SK-N-MC (cell line): ENCODE measurements around the gene KRTAP20-3.

Experiments
- DNase-seq: peaks from one replicate; pipeline ENCODE4 v3.0.0-alpha.2; 2011; ENCODE audit warnings: low read depth, low spot score
- H3K27ac ChIP-seq: fragments of 200-600 bp; sonication (generic); 2 replicates; pipeline ENCODE4 v1.5.1; 2016; ENCODE audit warnings: mixed run types
- H3K36me3 ChIP-seq: fragments of 200-600 bp; sonication (generic); 2 replicates; pipeline ENCODE4 v1.6.1; 2017; ENCODE audit warnings: antibody characterized with exemption, low read length, mixed read lengths; ENCODE audit not compliant: insufficient read depth
- H3K4me3 ChIP-seq: fragments of 200-600 bp; sonication (generic); 2 replicates; pipeline ENCODE4 v1.5.1; 2016
- H3K9ac ChIP-seq: fragments of 200-600 bp; sonication (generic); 2 replicates; pipeline ENCODE4 v1.8.0; 2017; ENCODE audit warnings: mixed run types, mixed read lengths; ENCODE audit not compliant: insufficient read length
- H3K9me3 ChIP-seq: fragments of 200-600 bp; sonication (generic); 2 replicates; pipeline ENCODE4 v1.6.1; 2017; ENCODE audit warnings: low read depth, mild to moderate bottlenecking, antibody characterized with exemption, low read length, moderate library complexity, mixed read lengths
- EZH2 ChIP-seq: fragments of 200-600 bp; sonication (generic); IDR thresholded peaks from one replicate; pipeline ENCODE4 v1.6.1; 2017; ENCODE audit warnings: antibody characterized with exemption
- FOXP2 ChIP-seq: optimal IDR thresholded peaks from 2 replicates; pipeline ENCODE3; 2011; ENCODE audit warnings: mild to moderate bottlenecking, moderate library complexity; ENCODE audit not compliant: insufficient read depth; ENCODE audit errors: extremely low read length, control extremely low read depth
- POLR2AphosphoS5 ChIP-seq: IDR thresholded peaks from 2 replicates; pipeline ENCODE4 v1.6.1; 2012; ENCODE audit warnings: mild to moderate bottlenecking, low read depth, low read length, borderline replicate concordance

The KRTAP20-3 gene

GRCh38 chr21:30623362-30623761, 19.3 kb upstream of the KRTAP20-3 start:
- Histone ChIP-seq H3K4me3 (no peak overlapping the region), H3K36me3 (no peaks in the 10 kb centered on the region), H3K9me3 (no peaks in the 10 kb centered on the region), H3K9ac (no peak overlapping the region), H3K27ac (no peak overlapping the region)
- TF ChIP-seq FOXP2 = no peak
- TF ChIP-seq POLR2AphosphoS5 = no peak
- TF ChIP-seq EZH2 = no peak
- DNase-seq = no peak

GRCh38 chr21:30625449-30626165, 17.1 kb upstream of the KRTAP20-3 start:
- no peak overlapping the region for H3K4me3 ChIP-seq
- no peak overlapping the region for H3K9ac ChIP-seq
- TF ChIP-seq EZH2 (no peak), FOXP2 (no peak)
- no peaks in the 10 kb centered on the region for H3K9me3 ChIP-seq
- DNase-seq = no peak
- H3K36me3 ChIP-seq = no peaks in the 10 kb centered on the region
- H3K27ac ChIP-seq = no peak overlapping the region

- H3K9ac ChIP-seq = no peak overlapping the region
- no peak for DNase-seq
Observed at GRCh38 chr21:30628109-30628508, 14.6 kb upstream of the KRTAP20-3 start.

GRCh38 chr21:30629200-30629599, 13.5 kb upstream of the KRTAP20-3 start:
- TF ChIP-seq FOXP2 (no peak), EZH2 (no peak), POLR2AphosphoS5 (no peak)
- H3K9me3 ChIP-seq = no peaks in the 10 kb centered on the region
- H3K27ac ChIP-seq = no peak overlapping the region
- no peak overlapping the region for H3K4me3 ChIP-seq
- DNase-seq = no peak
- H3K9ac ChIP-seq = no peak overlapping the region
- no peaks in the 10 kb centered on the region for H3K36me3 ChIP-seq

More at GRCh38 chr21:30628109-30628508, 14.6 kb upstream of the KRTAP20-3 start:
- Histone ChIP-seq H3K36me3 (no peaks in the 10 kb centered on the region), H3K9me3 (no peaks in the 10 kb centered on the region), H3K27ac (no peak overlapping the region), H3K4me3 (no peak overlapping the region)
- TF ChIP-seq POLR2AphosphoS5 (no peak), EZH2 (no peak)

GRCh38 chr21:30634906-30635305, 7.8 kb upstream of the KRTAP20-3 start, which contains the start of gene KRTAP20-2:
KRTAP20-2 (plus strand) TSS chr21:30635206; CDS start chr21:30635264, 58 bp downstream.
- TF ChIP-seq FOXP2 = no peak
- TF ChIP-seq EZH2 = no peak
- no peak for TF ChIP-seq POLR2AphosphoS5
- Histone ChIP-seq H3K9ac (no peak within 1 kb of the TSS), H3K36me3 (no peaks in the 10 kb centered on the region), H3K27ac (no peak within 1 kb of the TSS), H3K4me3 (no peak within 1 kb of the TSS), H3K9me3 (no peaks in the 10 kb centered on the region)
- DNase-seq = no peak

GRCh38 chr21:30638686-30639085, 4.0 kb upstream of the KRTAP20-3 start:
- Histone ChIP-seq H3K9ac (no peak overlapping the region), H3K4me3 (no peak overlapping the region), H3K36me3 (no peaks in the 10 kb centered on the region), H3K9me3 (no peaks in the 10 kb centered on the region), H3K27ac (no peak overlapping the region)
- TF ChIP-seq EZH2 = no peak
- no peak for TF ChIP-seq FOXP2
- TF ChIP-seq POLR2AphosphoS5 = no peak
- DNase-seq = no peak

- Histone ChIP-seq H3K36me3 (no peaks in the 10 kb centered on the region), H3K9ac (no peak overlapping the region), H3K9me3 (no peaks in the 10 kb centered on the region), H3K27ac (no peak overlapping the region), H3K4me3 (no peak overlapping the region)
- TF ChIP-seq POLR2AphosphoS5 (no peak), FOXP2 (no peak), EZH2 (no peak)
- DNase-seq = no peak
Observed at GRCh38 chr21:30646904-30647414, 4.3 kb downstream of the KRTAP20-3 start.

GRCh38 chr21:30652891-30653290, 10.2 kb downstream of the KRTAP20-3 start:
- no peaks in the 10 kb centered on the region for H3K9me3 ChIP-seq
- TF ChIP-seq POLR2AphosphoS5 (no peak), FOXP2 (no peak), EZH2 (no peak)

GRCh38 chr21:30668776-30669175, 26.1 kb downstream of the KRTAP20-3 start:
- Histone ChIP-seq H3K9me3 (no peaks in the 10 kb centered on the region), H3K27ac (no peak overlapping the region), H3K4me3 (no peak overlapping the region), H3K36me3 (no peaks in the 10 kb centered on the region), H3K9ac (no peak overlapping the region)
- no peak for DNase-seq
- no peak for TF ChIP-seq POLR2AphosphoS5
- TF ChIP-seq EZH2 = no peak
- no peak for TF ChIP-seq FOXP2

More at GRCh38 chr21:30652891-30653290, 10.2 kb downstream of the KRTAP20-3 start:
- Histone ChIP-seq H3K9ac (no peak overlapping the region), H3K4me3 (no peak overlapping the region), H3K27ac (no peak overlapping the region), H3K36me3 (no peaks in the 10 kb centered on the region)
- DNase-seq = no peak
